Brain pericyte (primary cell): ENCODE data around the gene IER5.

Source experiments
- DNase-seq: peaks from one replicate; pipeline ENCODE4 v3.0.0-alpha.2; 2012; ENCODE audit warnings: low read depth, low spot score

IER5 gene

GRCh38 chr1:181099152-181100014 lies 10.9 kb downstream of the IER5 start:
- no peak for DNase-seq

GRCh38 chr1:181100015-181100905 lies 11.8 kb downstream of the IER5 start:
- DNase-seq: no peak

- no peak for DNase-seq
Observed at GRCh38 chr1:181100934-181101333, 12.4 kb downstream of the IER5 start.

GRCh38 chr1:181101581-181102226 lies 13.2 kb downstream of the IER5 start:
- no peak for DNase-seq

GRCh38 chr1:181102841-181103240 lies 14.3 kb downstream of the IER5 start:
- DNase-seq: no peak

GRCh38 chr1:181103399-181103798 lies 14.9 kb downstream of the IER5 start:
- no peak for DNase-seq

GRCh38 chr1:181104042-181104789 lies 15.7 kb downstream of the IER5 start:
- DNase-seq: no peak

- DNase-seq: no peak
Observed at GRCh38 chr1:181104790-181105133, 16.3 kb downstream of the IER5 start.

- DNase-seq: no peak
Observed at GRCh38 chr1:181105134-181106021, 16.9 kb downstream of the IER5 start.

- DNase-seq: no peak
Observed at GRCh38 chr1:181106022-181106312, 17.5 kb downstream of the IER5 start.

GRCh38 chr1:181106479-181106878 lies 18.0 kb downstream of the IER5 start:
- DNase-seq: no peak

- DNase-seq: no peak
Observed at GRCh38 chr1:181107711-181108110, 19.2 kb downstream of the IER5 start.

- no peak for DNase-seq
Observed at GRCh38 chr1:181108304-181108867, 19.9 kb downstream of the IER5 start.

- DNase-seq: no peak
Observed at GRCh38 chr1:181110013-181110412, 21.5 kb downstream of the IER5 start.

- no peak for DNase-seq
Observed at GRCh38 chr1:181111559-181111958, 23.1 kb downstream of the IER5 start.

GRCh38 chr1:181112071-181112929 lies 23.8 kb downstream of the IER5 start:
- peak; percentile 79 for DNase-seq

- DNase-seq: no peak
Observed at GRCh38 chr1:181113059-181113641, 24.6 kb downstream of the IER5 start.

GRCh38 chr1:181114574-181115367 lies 26.3 kb downstream of the IER5 start:
- no peak for DNase-seq
